Activated T-helper 9 cell treated with anti-CD3 and anti-CD28 coated beads, Interleukin-2, amount 50 U/mL, for 16 hours (primary cell): ENCODE results near the gene GRID1.

ENCODE experiments used
- DNase-seq: peaks from one replicate; pipeline ENCODE4 v3.0.0-alpha.2; 2020; ENCODE audit warnings: low read depth

The GRID1 gene

GRCh38 chr10:86368987-86369386 is 2.4 kb upstream of the GRID1 start:
- no peak for DNase-seq

GRCh38 chr10:86368046-86368445 is 1.5 kb upstream of the GRID1 start:
- no peak for DNase-seq

GRCh38 chr10:86367152-86367951 is 757 bp upstream of the GRID1 start:
- no peak for DNase-seq

GRCh38 chr10:86366902-86367151 is 232 bp upstream of the GRID1 start:
- DNase-seq = no peak

GRCh38 chr10:86365346-86366032 is 1.1 kb downstream of the GRID1 start:
- no peak for DNase-seq

GRCh38 chr10:86364491-86365345 is 1.9 kb downstream of the GRID1 start:
- DNase-seq = no peak

GRCh38 chr10:86363833-86364490 is 2.6 kb downstream of the GRID1 start:
- DNase-seq = no peak

- DNase-seq = no peak
Measured at GRCh38 chr10:86363184-86363832, 3.3 kb downstream of the GRID1 start.

- no peak for DNase-seq
Measured at GRCh38 chr10:86362586-86363183, 3.9 kb downstream of the GRID1 start.

GRCh38 chr10:86362129-86362527 is 4.5 kb downstream of the GRID1 start:
- no peak for DNase-seq

- no peak for DNase-seq
Measured at GRCh38 chr10:86361156-86362128, 5.2 kb downstream of the GRID1 start.

GRCh38 chr10:86360657-86361056 is 5.9 kb downstream of the GRID1 start:
- DNase-seq = no peak

GRCh38 chr10:86359954-86360353 is 6.6 kb downstream of the GRID1 start:
- no peak for DNase-seq

- DNase-seq = no peak
Measured at GRCh38 chr10:86359111-86359510, 7.5 kb downstream of the GRID1 start.

- no peak for DNase-seq
Measured at GRCh38 chr10:86357676-86358075, 8.9 kb downstream of the GRID1 start.

- no peak for DNase-seq
Measured at GRCh38 chr10:86357041-86357440, 9.6 kb downstream of the GRID1 start.

- no peak for DNase-seq
Measured at GRCh38 chr10:86356296-86356695, 10.3 kb downstream of the GRID1 start.

GRCh38 chr10:86355571-86356038 is 11.0 kb downstream of the GRID1 start:
- DNase-seq = no peak

GRCh38 chr10:86354761-86355540 is 11.6 kb downstream of the GRID1 start:
- DNase-seq = no peak
